HG02884 (cell line): ENCODE measurements around the gene PNO1.
"Not testable (repeated sequence)": the region's sequence is repeated elsewhere in the genome, so short reads cannot be mapped to it uniquely, and the experiment has no call there.

ENCODE experiments used
- ATAC-seq: cut with Tn5 transposase; IDR thresholded peaks from one replicate; pipeline ENCODE4 v1.9.1; 2021; ENCODE audit warnings: mild to moderate bottlenecking, moderate library complexity; ENCODE audit not compliant: unreplicated experiment

PNO1 gene

GRCh38 chr2:68156419-68156818 lies 1.3 kb upstream of the PNO1 start:
- no peak for ATAC-seq

- peak; percentile 16 for ATAC-seq
These were observed 686 bp upstream of the PNO1 start for GRCh38 chr2:68157002-68157401.

DNA sequence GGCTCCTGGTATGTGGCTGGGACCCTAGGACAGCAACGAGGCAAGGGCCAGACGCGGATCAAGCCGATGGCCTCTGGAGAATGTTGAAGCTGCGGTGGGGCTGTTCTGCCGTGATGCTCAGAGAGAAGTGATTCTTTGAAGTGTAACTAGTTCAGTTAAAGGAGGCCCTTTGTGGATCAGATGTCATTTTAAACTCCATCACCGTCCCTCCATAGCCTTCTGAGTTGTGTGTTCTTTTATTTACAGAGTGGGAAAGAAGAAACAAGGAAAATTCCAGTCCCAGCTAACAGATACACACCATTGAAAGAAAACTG lies 403 bp downstream of the PNO1 start:
- ATAC-seq = no peak

DNA sequence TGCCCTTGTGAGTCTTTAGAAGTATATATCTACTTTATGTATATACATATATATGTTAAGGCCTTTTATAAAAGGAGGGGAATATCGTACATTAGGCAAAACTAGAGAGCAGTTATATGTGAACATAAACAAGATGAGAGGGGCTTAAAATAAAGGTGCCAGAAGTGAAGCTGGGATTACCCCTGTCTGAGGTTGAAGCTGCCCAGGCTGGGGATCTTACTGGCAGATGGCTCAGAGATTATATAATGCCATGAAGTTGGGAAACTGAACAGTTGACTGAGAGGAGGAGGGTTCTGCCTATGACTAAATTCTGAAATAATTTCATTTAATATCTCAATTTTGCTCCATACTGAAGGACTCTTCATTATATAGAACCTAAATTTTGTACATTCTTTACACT lies 6.0 kb downstream of the PNO1 start:
- ATAC-seq = no peak

DNA sequence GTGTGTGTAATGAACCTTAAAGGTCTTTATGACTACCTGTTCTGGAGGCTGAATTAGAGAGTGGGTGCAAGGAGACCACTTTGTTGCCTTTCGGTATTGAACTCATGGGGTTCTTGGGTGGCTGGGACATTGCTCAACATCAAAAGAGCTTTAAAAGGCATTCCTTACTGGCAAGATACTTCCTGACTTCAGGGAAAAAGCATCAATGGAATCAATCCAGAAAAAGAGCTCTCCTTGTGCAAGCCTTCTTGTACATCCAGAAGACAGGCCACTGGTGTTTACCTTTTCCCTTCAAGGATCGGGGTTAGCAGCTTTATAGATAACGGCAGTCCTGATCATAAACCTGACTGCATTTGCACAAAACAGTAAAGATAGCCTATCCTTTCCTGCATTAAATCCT lies 9.5 kb downstream of the PNO1 start:
- no peak for ATAC-seq

DNA sequence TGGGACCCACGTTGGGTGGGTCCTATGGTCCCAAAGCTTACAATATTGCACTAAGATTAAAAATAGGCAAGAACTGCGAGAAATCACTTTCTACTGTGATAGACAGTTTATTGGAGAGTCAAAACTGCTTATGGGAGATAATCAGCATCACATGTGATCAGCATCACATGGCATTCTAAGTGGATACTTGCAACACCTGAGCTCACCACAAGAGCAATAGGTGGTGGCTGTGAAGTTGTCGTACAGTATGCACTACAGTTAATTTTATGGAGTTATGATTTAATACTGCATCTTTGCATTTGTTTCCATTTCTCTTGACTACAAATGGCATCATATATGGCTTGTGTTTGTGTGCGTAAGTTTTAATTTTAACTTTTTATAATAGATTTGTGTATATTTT lies 11.6 kb downstream of the PNO1 start:
- ATAC-seq = no peak

GRCh38 chr2:68171146-68171545 lies 13.5 kb downstream of the PNO1 start:
- ATAC-seq = no peak

- ATAC-seq = no peak
These were observed 14.0 kb downstream of the PNO1 start for GRCh38 chr2:68171684-68172083.

- no peak for ATAC-seq
These were observed 14.8 kb downstream of the PNO1 start for GRCh38 chr2:68172521-68172920.

- no peak for ATAC-seq
These were observed 15.5 kb downstream of the PNO1 start for GRCh38 chr2:68172990-68173700.

DNA sequence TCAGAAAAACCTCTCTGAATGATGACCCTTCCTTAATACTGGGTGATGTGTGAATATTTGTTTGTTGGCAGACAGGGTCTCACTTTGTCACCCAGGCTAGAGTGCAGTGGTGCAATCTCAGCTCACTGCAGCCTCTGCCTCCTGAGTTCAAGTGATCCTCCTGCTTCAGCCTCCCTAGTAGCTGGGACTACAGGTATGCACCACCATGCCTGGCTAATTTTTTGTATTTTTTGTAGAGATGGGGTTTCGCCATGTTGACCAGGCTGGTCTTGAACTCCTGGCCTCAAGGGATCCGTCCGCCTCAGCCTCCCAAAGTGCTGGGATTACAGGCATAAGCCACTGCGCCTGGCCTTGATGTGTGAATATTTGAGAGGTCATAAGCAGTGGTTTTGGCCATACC lies 17.5 kb downstream of the PNO1 start:
- not testable (repeated sequence) for ATAC-seq

- ATAC-seq = no peak
These were observed 19.0 kb downstream of the PNO1 start for GRCh38 chr2:68176657-68177056.

DNA sequence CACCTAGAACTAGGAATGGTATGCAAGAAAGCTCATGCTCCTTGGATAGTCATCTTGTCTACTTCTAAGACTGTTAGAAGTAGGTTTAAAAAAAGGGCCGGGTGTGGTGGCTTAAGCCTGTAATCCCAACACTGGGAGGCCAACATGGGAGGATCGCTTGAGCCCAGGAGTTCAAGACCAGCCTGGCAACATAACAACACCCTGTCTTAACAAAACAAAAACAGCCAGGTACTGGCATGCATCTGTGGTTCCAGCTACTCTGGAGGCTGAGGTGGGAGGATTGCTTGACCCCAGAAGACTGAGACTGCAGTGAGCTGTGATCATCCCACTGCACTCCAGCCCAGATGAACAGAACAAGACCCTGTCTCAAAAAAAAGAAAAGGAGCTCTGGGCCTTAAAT lies 19.9 kb downstream of the PNO1 start:
- no peak for ATAC-seq

DNA sequence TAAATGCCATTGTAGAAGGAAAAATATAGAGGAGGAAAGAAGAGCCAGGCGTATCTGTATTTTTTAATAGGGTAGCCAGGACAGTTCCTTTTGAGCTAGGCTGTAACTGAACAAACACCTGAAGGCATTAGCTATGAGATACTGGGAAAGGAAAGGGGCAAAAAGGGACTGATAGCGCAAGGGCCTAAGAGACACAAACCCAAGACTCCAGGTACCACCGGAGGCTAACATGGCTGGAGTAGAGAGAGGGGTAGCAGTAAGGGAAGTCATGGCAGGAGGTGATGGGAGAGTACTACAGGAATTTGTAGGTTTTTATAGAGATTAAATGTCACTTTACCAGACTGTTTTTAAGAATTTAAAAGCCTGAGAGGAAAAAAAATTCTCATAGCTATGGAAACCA lies 20.7 kb downstream of the PNO1 start:
- no peak for ATAC-seq

GRCh38 chr2:68178954-68179627 lies 21.4 kb downstream of the PNO1 start:
- no peak for ATAC-seq

- no peak for ATAC-seq
These were observed 25.2 kb downstream of the PNO1 start for GRCh38 chr2:68182902-68183301.

GRCh38 chr2:68185541-68186164 lies 28.0 kb downstream of the PNO1 start:
- ATAC-seq = no peak

GRCh38 chr2:68187329-68187728 lies 29.6 kb downstream of the PNO1 start:
- ATAC-seq = no peak

- ATAC-seq = no peak
These were observed 31.1 kb downstream of the PNO1 start for GRCh38 chr2:68188831-68189230.

GRCh38 chr2:68189991-68190784 lies 32.5 kb downstream of the PNO1 start:
- no peak for ATAC-seq

DNA sequence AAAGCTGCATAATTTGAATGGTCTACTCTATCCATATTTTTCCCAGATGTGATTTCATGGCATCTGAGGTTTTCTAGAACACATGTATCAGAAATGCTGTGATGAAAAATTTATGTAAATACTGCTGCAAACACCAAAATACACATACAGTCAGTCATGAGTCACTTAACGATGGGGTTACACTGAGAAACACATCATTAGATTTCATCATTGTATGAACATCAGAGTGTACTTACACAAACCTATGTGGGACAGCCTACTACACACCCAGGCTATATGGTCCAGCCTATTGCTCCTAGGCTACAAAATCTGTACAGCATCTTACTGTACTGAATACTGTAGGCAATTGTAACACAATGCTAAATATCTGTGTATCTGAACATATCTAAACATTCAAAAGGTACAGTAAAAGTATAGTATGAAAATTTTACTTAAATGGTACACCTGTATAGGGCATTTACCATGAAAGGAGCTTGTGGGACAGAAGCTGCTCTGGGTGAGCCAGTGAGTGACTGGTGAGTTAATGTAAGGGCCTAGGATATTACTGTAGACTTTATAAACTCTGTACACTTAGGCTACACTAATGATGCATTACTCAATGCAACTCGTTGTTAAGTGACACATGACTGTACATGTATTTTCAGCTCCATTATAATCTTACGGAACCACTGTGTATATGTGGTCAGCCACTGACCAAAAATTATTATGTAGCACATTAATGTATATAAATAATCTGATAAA lies 33.5 kb downstream of the PNO1 start:
- no peak for ATAC-seq
